Heart right ventricle (tissue), 16 donors: ENCODE results near the gene TTC39B. TPM values are rescaled to one million over a fixed set of nuclear protein-coding genes. Genes with fewer than 3 reads are reported as not detected.

ENCODE experiments used
- ATAC-seq, 8 donors: fragments of 200-7000 bp; cut with Tn5 transposase; one replicate each; pipeline ENCODE4 v1.9.1; 2020; ENCODE audit warnings: mild to moderate bottlenecking in 8 of 8, moderate library complexity in 8 of 8, moderate number of reproducible peaks in 1 of 8
- DNase-seq, 2 donors: peaks; one replicate each; pipeline ENCODE4 v3.0.0-alpha.2; 2020
- H3K27ac ChIP-seq, 10 donors: fragments of 200-600 bp; sonication (generic) in 2 of 10; one replicate each; pipeline versions ENCODE4 v1.5.0 to v1.8.0; 2020 to 2022; ENCODE audit warnings: mild to moderate bottlenecking in 3 of 10
- H3K27me3 ChIP-seq, 7 donors: fragments of 200-600 bp; one replicate each; pipeline ENCODE4 v1.8.0; 2021 to 2022; ENCODE audit warnings: mild to moderate bottlenecking in 2 of 7
- H3K36me3 ChIP-seq, 9 donors: fragments of 200-600 bp; sonication (generic) in 1 of 9; one replicate each; pipeline versions ENCODE4 v1.5.0 to v1.8.0; 2020 to 2022; ENCODE audit warnings: mild to moderate bottlenecking in 2 of 9
- H3K4me1 ChIP-seq, 9 donors: fragments of 200-600 bp; sonication (generic) in 1 of 9; one replicate each; pipeline versions ENCODE4 v1.5.0 to v1.8.0; 2020 to 2022; ENCODE audit warnings: mild to moderate bottlenecking in 4 of 9
- H3K4me3 ChIP-seq, 10 donors: fragments of 200-600 bp; sonication (generic) in 2 of 10; one replicate each; pipeline versions ENCODE4 v1.5.0 to v1.8.0; 2020 to 2022; ENCODE audit warnings: mild to moderate bottlenecking in 7 of 10, moderate library complexity in 2 of 10
- H3K9me3 ChIP-seq, 11 donors: fragments of 200-600 bp in 10 of 11; sonication (generic) in 2 of 11; one replicate each; pipeline versions ENCODE4 v1.5.0 to v1.8.0; 2013 to 2022; ENCODE audit warnings: mild to moderate bottlenecking in 2 of 11, control low read depth in 1 of 11, moderate library complexity in 1 of 11
- WGBS, 2 donors: extraction: QIAGEN DNeasy Blood & Tissue Kit; methylation state at CpG; one replicate each; pipeline ENCODE4 v1.1.7; 2013; ENCODE audit warnings: inconsistent platforms in 1 of 2; 5-methylcytosine and 5-hydroxymethylcytosine counted together
- intact Hi-C, 10 donors: fragments of 100-400 bp; cut with DNase I; formaldehyde crosslinking; loops; one replicate each; pipeline versions ENCODE4 v1.11.1 to v1.14.2; 2022
- polyA plus RNA-seq, 2 donors: library from polyadenylated mRNA; stranded (reverse); fragments of 200-250 nt; gene quantifications; one replicate each; pipeline ENCODE4 v1.2.3, GENCODE V29; 2013
- total RNA-seq, 10 donors: library from RNA; stranded (reverse); fragmentation: NEBNext Ultra II Directional in 3 of 10; extraction: Animal tissue kit (Norgen Biotek cat#: 25700) in 3 of 10; gene quantifications; one replicate each; pipeline versions ENCODE4 v1.2.1 to v1.2.4, GENCODE V29; 2021 to 2023
- TF ChIP-seq, protein P1 (sequence below), 9 donors: fragments of 200-600 bp; sonication (generic) in 2 of 9; IDR thresholded peaks; one replicate each; pipeline versions ENCODE4 v1.5.0 to v1.8.0; 2021 to 2022; ENCODE audit warnings: antibody characterized with exemption in 9 of 9, mild to moderate bottlenecking in 5 of 9, moderate library complexity in 1 of 9
- donor health status: Arrhythmogenic right ventricular cardiomyopathy.
- donor health status: ischemic (EF 13 %, LVEDD 7.1; RV severe dilation, severe dysfunction).
- donor health status: healthy with polysubstance abuse.
- donor health status: DM: no; HTN: yes; CAD: no.
- donor health status: DM: no; HTN: no; CAD: no.
- donor health status: ischemic (EF 25% LVEDD 6.9; RV normal size, moderate dysfunction).
- donor health status: ischemic (EF 25% LVEDD 5.7; RV mildly dilated, moderate dysfunction).
- donor health status: healthy.
- donor health status: DM: yes; HTN: yes; CAD: no.
- donor health status: Ischemic cardiomyopathy.
- donor health status: ischemic (EF 35%, LVEDD 5.7; RV mildly dilated, moderate dysfunction).
- donor health status: nonischemic (EF 11% LVEDD 7.7; RV severe dilation, severe dysfunction).
- donor health status: DM: yes; HTN: yes; CAD: no.
- donor health status: PGD.
- donor health status: ischemic (EF 29% LVEDD 5.4; RV normal size, mild dysfunction).
- donor health status: nonischemic (EF 23%, LVEDD 6.1; RV moderate dilation, normal function).

TTC39B gene
- total and polyA plus RNA-seq, 12 donors: 0.52 to 4.3 (median 1.5) TPM

DNA sequence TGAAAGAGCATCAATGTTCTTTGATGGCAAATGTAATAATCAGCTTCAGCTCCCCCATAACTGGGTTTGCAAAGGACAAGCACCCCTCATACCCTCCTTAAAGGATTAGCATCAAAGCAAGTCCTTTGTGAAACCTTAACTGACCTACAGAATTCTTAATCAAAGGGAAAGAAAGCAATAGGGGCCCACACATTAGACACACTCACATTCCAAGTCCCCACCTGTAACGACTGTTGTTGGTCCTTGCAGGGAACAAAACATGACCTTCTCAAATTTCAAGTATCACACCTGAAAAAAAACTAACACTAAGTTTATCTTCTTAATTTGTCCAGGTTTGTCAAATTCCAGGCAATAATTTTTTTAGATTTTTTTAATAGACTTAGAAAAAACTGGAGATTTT lies 32.6 kb downstream of the TTC39B start:
- Histone ChIP-seq H3K27ac (no peak overlapping the region), H3K4me1 (no peaks in the 10 kb centered on the region), H3K9me3 (no peaks in the 10 kb centered on the region), H3K36me3 (no peaks in the 10 kb centered on the region), H3K4me3 (no peak overlapping the region), H3K27me3 (no peaks in the 10 kb centered on the region)
- intact Hi-C loops: loop anchor here in 1 of 10 donors (10.0 kb wide), 1 partner anchor 120 kb away; no protein-coding TSS in a partner anchor
- TF ChIP-seq, protein P1, sequence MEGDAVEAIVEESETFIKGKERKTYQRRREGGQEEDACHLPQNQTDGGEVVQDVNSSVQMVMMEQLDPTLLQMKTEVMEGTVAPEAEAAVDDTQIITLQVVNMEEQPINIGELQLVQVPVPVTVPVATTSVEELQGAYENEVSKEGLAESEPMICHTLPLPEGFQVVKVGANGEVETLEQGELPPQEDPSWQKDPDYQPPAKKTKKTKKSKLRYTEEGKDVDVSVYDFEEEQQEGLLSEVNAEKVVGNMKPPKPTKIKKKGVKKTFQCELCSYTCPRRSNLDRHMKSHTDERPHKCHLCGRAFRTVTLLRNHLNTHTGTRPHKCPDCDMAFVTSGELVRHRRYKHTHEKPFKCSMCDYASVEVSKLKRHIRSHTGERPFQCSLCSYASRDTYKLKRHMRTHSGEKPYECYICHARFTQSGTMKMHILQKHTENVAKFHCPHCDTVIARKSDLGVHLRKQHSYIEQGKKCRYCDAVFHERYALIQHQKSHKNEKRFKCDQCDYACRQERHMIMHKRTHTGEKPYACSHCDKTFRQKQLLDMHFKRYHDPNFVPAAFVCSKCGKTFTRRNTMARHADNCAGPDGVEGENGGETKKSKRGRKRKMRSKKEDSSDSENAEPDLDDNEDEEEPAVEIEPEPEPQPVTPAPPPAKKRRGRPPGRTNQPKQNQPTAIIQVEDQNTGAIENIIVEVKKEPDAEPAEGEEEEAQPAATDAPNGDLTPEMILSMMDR (IDR thresholded peaks at IDR 0.05): no peak
- ATAC-seq (no peak), DNase-seq (no peak)
- WGBS, 2 donors: 88 to 91% methylated on average over 1 of the region's 1 CpG

DNA sequence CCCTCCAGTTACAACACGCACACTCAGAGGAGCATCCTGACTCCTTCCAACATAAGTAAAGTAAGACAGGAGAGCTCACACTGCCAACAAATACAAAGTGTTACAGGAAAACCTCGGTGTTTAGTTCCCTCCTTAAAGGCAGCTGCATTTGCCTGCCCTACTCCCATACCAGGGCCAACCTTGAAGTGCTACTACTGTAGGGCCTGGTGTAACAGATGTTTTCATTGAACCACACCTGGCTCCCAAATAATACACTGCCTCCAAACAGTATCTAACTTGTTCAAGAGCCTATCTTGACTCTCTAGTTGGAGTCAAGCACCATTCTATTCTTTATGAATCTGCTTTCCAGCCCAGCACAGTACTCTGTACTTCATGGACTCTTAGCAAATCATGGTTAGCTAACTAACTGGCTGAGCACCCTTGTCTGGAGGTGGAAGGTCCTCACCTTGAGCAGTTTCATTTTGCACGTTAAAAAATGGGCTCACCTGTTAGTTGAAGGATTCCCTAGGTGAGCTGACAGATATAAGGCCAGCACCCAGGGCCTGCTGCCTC lies 34.6 kb downstream of the TTC39B start:
- DNase-seq (no peak), ATAC-seq (no peak)
- Histone ChIP-seq H3K4me3 (no peak overlapping the region), H3K36me3 (no peaks in the 10 kb centered on the region), H3K27ac (no peak overlapping the region), H3K9me3 (no peaks in the 10 kb centered on the region), H3K4me1 (no peaks in the 10 kb centered on the region), H3K27me3 (no peaks in the 10 kb centered on the region)
- TF ChIP-seq, protein P1 (IDR thresholded peaks at IDR 0.05): no peak
- intact Hi-C loops: loop anchor here in 1 of 10 donors (10.0 kb wide), 1 partner anchor 122 kb away; no protein-coding TSS in a partner anchor
- WGBS, 2 donors: 60 to 91% methylated on average over 3 of the region's 3 CpGs

DNA sequence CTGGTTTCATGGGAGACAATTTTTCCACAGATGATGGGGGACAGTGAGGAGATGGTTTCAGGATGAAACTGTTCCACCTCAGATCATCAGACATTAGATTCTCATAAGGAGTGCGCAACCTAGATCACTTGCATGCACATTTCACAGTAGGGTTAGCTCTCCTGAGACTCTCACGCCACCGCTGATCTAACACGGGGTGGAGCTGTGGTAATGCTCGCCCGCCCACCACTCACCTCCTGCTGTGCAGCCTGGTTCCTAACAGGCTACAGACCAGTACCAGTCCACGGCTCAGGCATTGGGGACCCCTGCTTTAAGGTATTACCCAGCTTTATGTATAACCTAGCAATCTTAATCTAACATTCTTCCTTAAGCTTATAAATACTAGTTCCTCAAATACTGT lies 35.6 kb downstream of the TTC39B start:
- H3K27me3 ChIP-seq: no peaks in the 10 kb centered on the region
- H3K9me3 ChIP-seq: no peaks in the 10 kb centered on the region
- peaks cover 0 to 6% (median 0%) of the 10 kb centered on the region in 9 donors for H3K36me3 ChIP-seq
- intact Hi-C loops: loop anchor here in 1 of 10 donors (10.0 kb wide), 1 partner anchor 123 kb away; no protein-coding TSS in a partner anchor
- no peak for DNase-seq
- no peak overlapping the region for H3K27ac ChIP-seq
- TF ChIP-seq, protein P1 (IDR thresholded peaks at IDR 0.05): no peak
- no peak for ATAC-seq
- no peak overlapping the region for H3K4me3 ChIP-seq
- H3K4me1 ChIP-seq: no peaks in the 10 kb centered on the region
- WGBS, 2 donors: 91 to 94% methylated on average over 7 of the region's 7 CpGs

DNA sequence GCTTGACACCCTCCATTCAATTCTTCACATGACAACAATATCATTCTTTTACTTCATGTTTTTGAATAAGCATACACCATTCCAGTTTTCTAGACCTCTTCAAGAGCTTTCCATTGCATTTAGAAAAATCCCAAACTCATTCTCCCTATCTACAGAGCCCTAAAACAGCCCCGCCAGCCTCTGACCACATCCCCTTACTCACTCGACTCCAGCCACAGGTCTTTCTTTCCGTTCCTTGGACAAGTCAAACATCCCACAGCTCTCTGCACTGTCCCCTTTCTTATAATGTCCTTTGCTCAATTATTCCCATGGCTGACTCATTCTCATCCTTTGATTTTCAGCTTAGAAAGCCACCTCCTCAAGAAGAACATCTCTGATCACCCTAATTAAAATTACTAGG lies 38.2 kb downstream of the TTC39B start:
- no peak overlapping the region for H3K4me3 ChIP-seq
- no peaks in the 10 kb centered on the region for H3K4me1 ChIP-seq
- H3K27me3 ChIP-seq: no peaks in the 10 kb centered on the region
- DNase-seq (no peak), ATAC-seq (no peak)
- H3K27ac ChIP-seq: no peak overlapping the region
- intact Hi-C loops: no loop called here
- H3K9me3 ChIP-seq: no peaks in the 10 kb centered on the region
- WGBS, 2 donors: 85% methylated on average over 3 of the region's 3 CpGs
- peaks cover 0 to 6% (median 0%) of the 10 kb centered on the region in 9 donors for H3K36me3 ChIP-seq
- TF ChIP-seq, protein P1 (IDR thresholded peaks at IDR 0.05): no peak
